Calu3 (cell line): ENCODE data around the gene MRTFA. TPM values are rescaled to one million over a fixed set of nuclear protein-coding genes. Genes with fewer than 3 reads are reported as not detected.

Experiments
- BruUV-seq: library from RNA; stranded (reverse); fragments of 400-500 nt; replicated peaks from 2 replicates; lab custom pipeline; 2021; lab: Mats Ljungman, UMichigan
- CTCF ChIA-PET: fragments of 300-600 bp; sonication (Branson Sonifier 250); formaldehyde crosslinking; loops from one replicate; lab custom pipeline; 2022; ENCODE audit warnings: antibody characterized with exemption; lab: Charles Lee
- DNase-seq: peaks from one replicate; pipeline ENCODE4 v3.0.0; 2022
- H3K27ac Mint-ChIP-seq: one replicate; pipeline ENCODE4 v1.8.0; 2022; ENCODE audit warnings: mixed read lengths; ENCODE audit not compliant: unreplicated experiment
- H3K27me3 Mint-ChIP-seq: one replicate; pipeline ENCODE4 v1.8.0; 2022; ENCODE audit warnings: mixed read lengths; ENCODE audit not compliant: unreplicated experiment
- H3K36me3 Mint-ChIP-seq: one replicate; pipeline ENCODE4 v1.8.0; 2022; ENCODE audit warnings: mild to moderate bottlenecking, moderate library complexity, mixed read lengths; ENCODE audit not compliant: insufficient read depth, unreplicated experiment
- H3K4me1 Mint-ChIP-seq: one replicate; pipeline ENCODE4 v1.8.0; 2022; ENCODE audit warnings: mild to moderate bottlenecking, low read depth, mixed read lengths; ENCODE audit not compliant: unreplicated experiment
- H3K4me3 Mint-ChIP-seq: one replicate; pipeline ENCODE4 v1.8.0; 2022; ENCODE audit warnings: mild to moderate bottlenecking, low read depth, moderate library complexity, mixed read lengths; ENCODE audit not compliant: unreplicated experiment
- H3K9me3 Mint-ChIP-seq: one replicate; pipeline ENCODE4 v1.8.0; 2022; ENCODE audit warnings: low read depth, mixed read lengths; ENCODE audit not compliant: unreplicated experiment
- CTCF ChIP-seq: fragments of 200-600 bp; IDR thresholded peaks from one replicate; pipeline ENCODE4 v1.8.0; 2022; ENCODE audit warnings: antibody characterized with exemption; ENCODE audit not compliant: unreplicated experiment
- intact Hi-C: fragments of 100-400 bp; cut with micrococcal nuclease; formaldehyde crosslinking; loops from one replicate; pipeline ENCODE4 v1.10.0; 2022; ENCODE audit not compliant: unreplicated experiment
- total RNA-seq: library from RNA; stranded (reverse); gene quantifications from 2 replicates; pipeline ENCODE4 v1.2.3, GENCODE V29; 2022

MRTFA gene
- total RNA-seq, 1 experiment from 2014 or later = 54.1 TPM

GRCh38 chr22:40638261-40638660 lies 1.7 kb upstream of the MRTFA start:
- Mint-ChIP-seq H3K27ac (no peak overlapping the region), H3K4me1 (peaks cover 22% of the 10 kb centered on the region), H3K27me3 (no peaks in the 10 kb centered on the region), H3K9me3 (no peaks in the 10 kb centered on the region), H3K4me3 (no peak overlapping the region), H3K36me3 (peaks cover 30% of the 10 kb centered on the region)
- CTCF ChIA-PET = no interaction called here
- no peak for DNase-seq
- no TSS peak for BruUV-seq
- TF ChIP-seq CTCF = no peak
- intact Hi-C loops = no loop called here

- TF ChIP-seq CTCF = no peak
- no peak for DNase-seq
- H3K4me3 Mint-ChIP-seq = peak overlapping the region; percentile 90
- no peaks in the 10 kb centered on the region for H3K27me3 Mint-ChIP-seq
- peaks cover 22% of the 10 kb centered on the region for H3K4me1 Mint-ChIP-seq
- H3K9me3 Mint-ChIP-seq = no peaks in the 10 kb centered on the region
- H3K36me3 Mint-ChIP-seq = peaks cover 30% of the 10 kb centered on the region
- CTCF ChIA-PET = interaction anchor here (0.6 to 1.6 kb wide), 5 partner anchors 7 to 201 kb away, joined by 3 to 7 read pairs (median 6); no protein-coding TSS in a partner anchor
- H3K27ac Mint-ChIP-seq = peak overlapping the region; percentile 95
- no TSS peak for BruUV-seq
- intact Hi-C loops = no loop called here
Measured at GRCh38 chr22:40637183-40638150, 948 bp upstream of the MRTFA start.

GRCh38 chr22:40635940-40636379 lies 559 bp downstream of the MRTFA start:
- no peaks in the 10 kb centered on the region for H3K9me3 Mint-ChIP-seq
- no peaks in the 10 kb centered on the region for H3K27me3 Mint-ChIP-seq
- TF ChIP-seq CTCF = no peak
- intact Hi-C loops = no loop called here
- BruUV-seq = no TSS peak
- DNase-seq = no peak
- H3K4me3 Mint-ChIP-seq = peak overlapping the region; percentile 90
- H3K4me1 Mint-ChIP-seq = peaks cover 25% of the 10 kb centered on the region
- H3K36me3 Mint-ChIP-seq = peaks cover 30% of the 10 kb centered on the region
- no peak overlapping the region for H3K27ac Mint-ChIP-seq
- CTCF ChIA-PET = interaction anchor here (0.5 to 1.6 kb wide), 4 partner anchors 9 to 266 kb away, joined by 3 to 7 read pairs (median 6); no protein-coding TSS in a partner anchor

GRCh38 chr22:40635043-40635939 lies 1.2 kb downstream of the MRTFA start:
- DNase-seq = no peak
- peaks cover 22% of the 10 kb centered on the region for H3K4me1 Mint-ChIP-seq
- no peaks in the 10 kb centered on the region for H3K27me3 Mint-ChIP-seq
- H3K36me3 Mint-ChIP-seq = peaks cover 30% of the 10 kb centered on the region
- CTCF ChIA-PET = interaction anchor here (0.5 to 1.6 kb wide), 4 partner anchors 9 to 265 kb away, joined by 3 to 6 read pairs (median 3); no protein-coding TSS in a partner anchor
- no peak overlapping the region for H3K27ac Mint-ChIP-seq
- peak overlapping the region; percentile 90 for H3K4me3 Mint-ChIP-seq
- intact Hi-C loops = no loop called here
- no peaks in the 10 kb centered on the region for H3K9me3 Mint-ChIP-seq
- BruUV-seq = TSS peak; percentile 53
- no peak for TF ChIP-seq CTCF
